Parathyroid adenoma (tissue), 2 donors: ENCODE measurements around the gene ABCC11.
"Not testable (repeated sequence)": the region's sequence is repeated elsewhere in the genome, so short reads cannot be mapped to it uniquely, and the experiment has no call there.

Experiments
- H2AFZ ChIP-seq: fragments of 300-600 bp; sonication (generic); one replicate; pipeline ENCODE4 v1.7.0; 2017; ENCODE audit warnings: antibody characterized with exemption, mild to moderate bottlenecking
- H3K27ac ChIP-seq: fragments of 300-600 bp; sonication (generic); one replicate; pipeline ENCODE4 v1.7.0; 2017
- H3K27me3 ChIP-seq: fragments of 300-600 bp; sonication (generic); one replicate; pipeline ENCODE4 v1.7.0; 2017; ENCODE audit warnings: low read length; ENCODE audit not compliant: control insufficient read depth, insufficient read depth
- H3K36me3 ChIP-seq: fragments of 300-600 bp; sonication (generic); one replicate; pipeline ENCODE4 v1.7.0; 2017; ENCODE audit warnings: low read length; ENCODE audit not compliant: control insufficient read depth, insufficient read depth
- H3K4me1 ChIP-seq: fragments of 300-600 bp; sonication (generic); one replicate; pipeline ENCODE4 v1.7.0; 2017; ENCODE audit warnings: control low read depth
- H3K4me2 ChIP-seq: fragments of 300-600 bp; sonication (generic); one replicate; pipeline ENCODE4 v1.7.0; 2017; ENCODE audit warnings: low read length
- H3K4me3 ChIP-seq: fragments of 300-600 bp; sonication (generic); one replicate; pipeline ENCODE4 v1.7.0; 2017; ENCODE audit warnings: low read depth, low read length
- H3K79me2 ChIP-seq: fragments of 300-600 bp; sonication (generic); one replicate; pipeline ENCODE4 v1.7.0; 2017; ENCODE audit warnings: control low read depth
- H3K9ac ChIP-seq: fragments of 300-600 bp; sonication (generic); one replicate; pipeline ENCODE4 v1.7.0; 2017; ENCODE audit warnings: mild to moderate bottlenecking
- H3K9me3 ChIP-seq: fragments of 300-600 bp; sonication (generic); one replicate; pipeline ENCODE4 v1.7.0; 2017; ENCODE audit warnings: low read length; ENCODE audit not compliant: control insufficient read depth
- TF ChIP-seq, protein P1 (sequence below): fragments of 300-600 bp; sonication (generic); IDR thresholded peaks from one replicate; pipeline ENCODE4 v1.7.0; 2017; ENCODE audit warnings: antibody characterized with exemption, mild to moderate bottlenecking
- donor health status: primary hyperparathyroidism.

The ABCC11 gene

DNA sequence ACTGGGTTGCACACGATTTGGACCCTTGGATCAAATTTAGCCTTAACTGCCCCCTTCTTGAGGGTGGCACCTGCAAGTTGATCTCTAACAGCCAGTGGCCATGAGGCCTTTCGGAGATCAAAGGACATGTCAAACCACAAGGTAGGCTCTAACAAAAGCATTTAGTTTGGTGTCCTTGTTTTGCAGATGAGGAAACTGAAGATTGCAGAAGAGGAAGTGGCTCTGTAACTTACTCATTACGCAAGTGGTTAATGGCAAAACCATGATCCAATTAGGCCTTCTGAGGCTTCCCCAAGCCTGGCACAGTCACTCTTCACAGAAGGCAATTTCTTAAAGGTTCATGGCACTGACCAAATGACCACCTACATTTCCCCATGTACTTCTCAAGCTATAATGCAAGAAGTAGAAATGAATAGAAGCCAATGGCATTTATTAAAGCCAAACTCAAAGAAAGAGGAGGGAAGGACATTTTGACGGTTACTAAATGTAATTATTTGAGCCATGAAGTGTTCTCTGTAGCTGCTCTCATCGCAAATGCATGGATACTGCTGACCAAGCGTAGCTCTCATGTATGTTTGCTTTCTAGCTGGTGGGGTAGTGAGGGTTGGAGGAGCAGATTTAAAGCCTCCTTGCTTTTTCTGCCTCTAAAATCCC lies 58.8 kb downstream of the ABCC11 start:
- Histone ChIP-seq H3K27ac (no peak overlapping the region), H3K4me2 (no peak overlapping the region), H3K36me3 (no peaks in the 10 kb centered on the region), H3K4me1 (no peaks in the 10 kb centered on the region), H3K79me2 (no peaks in the 10 kb centered on the region), H3K9ac (no peak overlapping the region), H3K27me3 (no peaks in the 10 kb centered on the region), H2AFZ (no peak overlapping the region), H3K4me3 (no peak overlapping the region), H3K9me3 (no peaks in the 10 kb centered on the region)
- TF ChIP-seq, protein P1, sequence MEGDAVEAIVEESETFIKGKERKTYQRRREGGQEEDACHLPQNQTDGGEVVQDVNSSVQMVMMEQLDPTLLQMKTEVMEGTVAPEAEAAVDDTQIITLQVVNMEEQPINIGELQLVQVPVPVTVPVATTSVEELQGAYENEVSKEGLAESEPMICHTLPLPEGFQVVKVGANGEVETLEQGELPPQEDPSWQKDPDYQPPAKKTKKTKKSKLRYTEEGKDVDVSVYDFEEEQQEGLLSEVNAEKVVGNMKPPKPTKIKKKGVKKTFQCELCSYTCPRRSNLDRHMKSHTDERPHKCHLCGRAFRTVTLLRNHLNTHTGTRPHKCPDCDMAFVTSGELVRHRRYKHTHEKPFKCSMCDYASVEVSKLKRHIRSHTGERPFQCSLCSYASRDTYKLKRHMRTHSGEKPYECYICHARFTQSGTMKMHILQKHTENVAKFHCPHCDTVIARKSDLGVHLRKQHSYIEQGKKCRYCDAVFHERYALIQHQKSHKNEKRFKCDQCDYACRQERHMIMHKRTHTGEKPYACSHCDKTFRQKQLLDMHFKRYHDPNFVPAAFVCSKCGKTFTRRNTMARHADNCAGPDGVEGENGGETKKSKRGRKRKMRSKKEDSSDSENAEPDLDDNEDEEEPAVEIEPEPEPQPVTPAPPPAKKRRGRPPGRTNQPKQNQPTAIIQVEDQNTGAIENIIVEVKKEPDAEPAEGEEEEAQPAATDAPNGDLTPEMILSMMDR = no peak

DNA sequence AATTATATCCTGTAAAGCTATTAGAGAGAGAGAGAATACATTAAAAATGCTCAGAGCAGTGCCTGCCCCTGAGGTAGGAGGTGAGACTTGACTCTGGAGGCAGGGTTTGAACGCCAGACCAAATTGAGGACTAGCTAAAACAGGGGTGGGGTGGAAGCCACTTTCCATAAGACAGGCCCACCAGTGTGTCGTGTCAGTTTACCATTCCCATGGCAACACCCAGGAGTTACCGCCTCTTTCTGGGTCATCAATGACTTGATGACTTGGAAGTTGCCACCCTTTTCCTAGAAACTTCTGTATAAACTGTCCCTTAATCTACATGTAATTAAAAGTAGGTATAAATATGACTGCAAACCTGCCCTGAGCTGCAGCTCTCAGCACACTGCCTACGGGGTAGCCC lies 59.6 kb downstream of the ABCC11 start:
- H3K27me3 ChIP-seq = no peaks in the 10 kb centered on the region
- H3K9ac ChIP-seq = no peak overlapping the region
- no peaks in the 10 kb centered on the region for H3K4me1 ChIP-seq
- H3K4me3 ChIP-seq = no peak overlapping the region
- TF ChIP-seq, protein P1 = no peak
- H3K4me2 ChIP-seq = no peak overlapping the region
- H3K27ac ChIP-seq = no peak overlapping the region
- H3K36me3 ChIP-seq = no peaks in the 10 kb centered on the region
- H3K9me3 ChIP-seq = no peaks in the 10 kb centered on the region
- H2AFZ ChIP-seq = no peak overlapping the region
- no peaks in the 10 kb centered on the region for H3K79me2 ChIP-seq

DNA sequence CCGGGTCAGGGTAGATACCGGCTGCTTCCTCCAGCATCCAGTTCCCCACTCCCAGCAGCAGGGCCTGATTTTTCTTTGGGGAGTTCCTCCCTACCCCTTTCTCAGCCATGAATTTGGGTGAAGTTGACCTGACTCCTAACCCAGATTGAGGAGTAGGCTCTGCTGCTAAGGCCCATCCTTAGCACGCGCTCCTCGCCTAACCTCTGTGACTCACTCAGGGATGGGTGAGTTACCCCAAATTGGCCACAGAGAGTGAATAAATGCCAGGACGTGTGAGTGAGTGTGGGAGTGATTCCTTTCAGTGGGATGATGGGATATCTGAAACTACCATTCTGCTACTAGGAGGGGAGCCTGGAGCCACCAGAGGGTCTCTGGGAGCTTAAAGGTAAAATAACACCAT lies 62.7 kb downstream of the ABCC11 start:
- Histone ChIP-seq H3K4me3 (no peak overlapping the region), H3K36me3 (no peaks in the 10 kb centered on the region), H3K79me2 (no peaks in the 10 kb centered on the region), H3K9ac (no peak overlapping the region), H3K27me3 (no peaks in the 10 kb centered on the region), H2AFZ (no peak overlapping the region), H3K4me2 (no peak overlapping the region), H3K9me3 (no peaks in the 10 kb centered on the region), H3K4me1 (no peaks in the 10 kb centered on the region), H3K27ac (no peak overlapping the region)
- TF ChIP-seq, protein P1 = no peak

DNA sequence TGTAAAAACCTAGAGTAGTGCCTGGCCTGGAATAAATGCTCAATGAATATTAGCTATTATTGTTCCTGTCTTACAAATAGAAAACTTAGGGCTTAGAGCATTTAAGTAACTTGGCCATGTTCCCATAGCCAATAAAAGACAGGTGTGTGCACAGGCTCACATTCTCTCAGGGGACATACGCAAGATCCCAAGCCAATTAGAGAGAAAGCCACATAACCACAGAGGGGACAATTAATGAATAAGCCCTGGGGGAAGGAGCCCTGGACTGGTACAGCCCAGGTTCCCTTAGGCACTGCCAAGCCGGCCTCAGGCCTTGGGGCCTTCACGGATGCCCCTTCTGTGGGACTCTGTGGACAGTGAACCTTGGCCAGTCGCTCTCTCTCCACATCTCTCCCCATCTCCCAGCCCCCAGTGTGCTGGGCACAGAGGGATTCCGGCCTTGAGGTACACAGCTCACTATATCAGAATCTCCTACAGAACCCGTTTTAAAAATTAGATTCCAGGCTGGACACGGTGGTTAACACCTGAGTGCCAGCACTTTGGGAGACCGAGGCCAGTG lies 64.3 kb downstream of the ABCC11 start:
- Histone ChIP-seq H3K36me3 (no peaks in the 10 kb centered on the region), H3K27me3 (no peaks in the 10 kb centered on the region), H3K27ac (no peak overlapping the region), H3K9me3 (no peaks in the 10 kb centered on the region), H3K9ac (no peak overlapping the region), H2AFZ (no peak overlapping the region), H3K4me3 (no peak overlapping the region), H3K4me2 (no peak overlapping the region), H3K79me2 (no peaks in the 10 kb centered on the region), H3K4me1 (no peaks in the 10 kb centered on the region)
- TF ChIP-seq, protein P1 = no peak

DNA sequence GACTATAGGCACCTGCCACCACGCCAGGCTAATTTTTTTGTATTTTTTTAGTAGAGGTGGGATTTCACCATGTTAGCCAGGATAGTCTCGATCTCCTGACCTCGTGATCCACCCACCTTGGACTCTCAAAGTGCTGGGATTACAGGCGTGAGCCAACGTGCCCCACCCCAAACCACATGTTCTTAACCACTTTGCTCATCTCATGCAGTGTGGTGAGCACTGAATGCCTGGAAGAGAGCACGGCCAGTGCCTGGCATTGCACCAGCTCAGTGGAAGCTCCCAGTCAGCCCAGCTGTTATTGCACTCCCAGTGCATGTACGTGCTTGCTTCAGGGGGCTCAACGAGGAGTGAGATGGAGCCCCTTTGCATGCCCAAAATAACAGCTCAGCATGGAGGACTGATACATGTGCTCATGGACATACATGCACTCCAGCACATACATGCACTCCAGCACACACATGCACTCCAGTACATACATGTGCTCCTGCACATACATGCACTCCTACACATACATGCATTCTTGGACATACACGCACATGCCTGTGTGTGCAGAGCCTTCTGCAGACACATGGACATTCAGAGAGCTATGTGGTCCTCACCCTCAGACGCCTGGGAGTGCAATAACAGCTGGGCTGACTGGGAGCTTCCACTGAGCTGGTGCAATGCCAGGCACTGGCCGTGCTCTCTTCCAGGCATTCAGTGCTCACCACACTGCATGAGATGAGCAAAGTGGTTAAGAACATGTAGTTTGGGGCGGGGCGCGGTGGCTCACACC lies 65.4 kb downstream of the ABCC11 start:
- not testable (repeated sequence) for H3K9me3 ChIP-seq, H3K27me3 ChIP-seq, H3K27ac ChIP-seq, H3K4me2 ChIP-seq, H3K79me2 ChIP-seq, H3K36me3 ChIP-seq, H3K9ac ChIP-seq, H3K4me1 ChIP-seq, H2AFZ ChIP-seq, H3K4me3 ChIP-seq
